H1 (cell line): ENCODE results near the gene C22orf23. TPM values are rescaled to one million over a fixed set of nuclear protein-coding genes. Genes with fewer than 3 reads are reported as not detected.

Source experiments
- CTCF ChIA-PET: fragments of 300-600 bp; sonication (Branson Sonifier 250); formaldehyde crosslinking; loops from one replicate; lab custom pipeline; 2021; ENCODE audit not compliant: partially characterized antibody; lab: Charles Lee
- POLR2A ChIA-PET: fragments of 300-600 bp; sonication (Branson Sonifier 250); formaldehyde crosslinking; loops from one replicate; lab custom pipeline; 2021; ENCODE audit warnings: inconsistent platforms; ENCODE audit not compliant: partially characterized antibody; lab: Charles Lee
- DNase-seq, 2 experiments: peaks; one replicate each; pipeline versions ENCODE4 v3.0.0 to v3.0.0-alpha.2; 2010 to 2022; ENCODE audit warnings: low spot score in 2 of 2, low read depth in 1 of 2, mixed read lengths in 1 of 2
- FAIRE-seq: peaks from 2 replicates; lab custom pipeline; 2011; peaks lifted over from hg19 to GRCh38; lab: Jason Lieb, UNC
- H2AFZ ChIP-seq: 2 replicates; pipeline ENCODE4 v1.8.1; 2012; ENCODE audit warnings: low read length, inconsistent platforms
- H2AK5ac ChIP-seq: 2 replicates; pipeline ENCODE4 v1.6.1; 2013; ENCODE audit warnings: low read depth, low read length
- H2BK120ac ChIP-seq: replicated peaks from 2 replicates; pipeline ENCODE3; 2013; ENCODE audit warnings: low read depth, low read length, inconsistent platforms
- H2BK12ac ChIP-seq: 2 replicates; pipeline ENCODE4 v1.6.1; 2013; ENCODE audit warnings: low read depth, low read length
- H2BK15ac ChIP-seq: 2 replicates; pipeline ENCODE4 v1.6.1; 2013; ENCODE audit warnings: low read length
- H2BK20ac ChIP-seq: 2 replicates; pipeline ENCODE4 v1.6.1; 2013; ENCODE audit warnings: low read length
- H2BK5ac ChIP-seq: 2 replicates; pipeline ENCODE4 v1.6.1; 2013; ENCODE audit warnings: low read depth, low read length
- H3K14ac ChIP-seq: 2 replicates; pipeline ENCODE4 v1.6.1; 2013; ENCODE audit warnings: inconsistent platforms; ENCODE audit not compliant: insufficient read length
- H3K18ac ChIP-seq: 2 replicates; pipeline ENCODE4 v1.6.1; 2013; ENCODE audit warnings: low read length; ENCODE audit errors: extremely low read depth
- H3K23ac ChIP-seq: 2 replicates; pipeline ENCODE4 v1.6.1; 2013; ENCODE audit warnings: inconsistent platforms; ENCODE audit not compliant: insufficient read length
- H3K23me2 ChIP-seq: 2 replicates; pipeline ENCODE4 v1.6.1; 2013; ENCODE audit warnings: low read depth, low read length
- H3K27ac ChIP-seq: 2 replicates; pipeline ENCODE4 v1.6.1; 2011; ENCODE audit warnings: low read depth, low read length, inconsistent platforms
- H3K27me3 ChIP-seq, 4 experiments: replicated peaks in 1 of 4; 1 replicate in 1 of 4; 2 replicates in 3 of 4; pipeline versions ENCODE4 v1.6.1 to v1.8.1; 2011 to 2013; ENCODE audit warnings: low read length in 3 of 4, mild to moderate bottlenecking in 3 of 4, inconsistent platforms in 2 of 4, mixed read lengths in 2 of 4, moderate library complexity in 1 of 4; ENCODE audit not compliant: control insufficient read depth in 3 of 4, insufficient read depth in 3 of 4; ENCODE audit errors: extremely low read depth in 1 of 4
- H3K36me3 ChIP-seq, 4 experiments: 2 replicates each; pipeline versions ENCODE4 v1.6.1 to v1.8.1; 2011 to 2013; ENCODE audit warnings: mild to moderate bottlenecking in 4 of 4, low read length in 3 of 4, moderate library complexity in 2 of 4, control low read depth in 1 of 4, inconsistent platforms in 1 of 4; ENCODE audit not compliant: insufficient read depth in 4 of 4, control insufficient read depth in 2 of 4
- H3K4ac ChIP-seq: replicated peaks from 2 replicates; pipeline ENCODE3; 2013; ENCODE audit warnings: low read length, low read depth, mixed read lengths, inconsistent platforms; ENCODE audit not compliant: insufficient read length
- H3K4me1 ChIP-seq, 4 experiments: replicated peaks in 1 of 4; 1 replicate in 1 of 4; 2 replicates in 3 of 4; pipeline versions ENCODE4 v1.6.1 to v1.8.1; 2011 to 2013; ENCODE audit warnings: low read length in 3 of 4, inconsistent platforms in 2 of 4, mixed read lengths in 1 of 4; ENCODE audit not compliant: insufficient read depth in 4 of 4, control insufficient read depth in 3 of 4
- H3K4me2 ChIP-seq, 2 experiments: 2 replicates each; pipeline versions ENCODE4 v1.6.1 to v1.8.1; 2011 to 2013; ENCODE audit warnings: low read depth in 2 of 2, low read length in 2 of 2, control low read depth in 1 of 2, inconsistent platforms in 1 of 2, mild to moderate bottlenecking in 1 of 2; ENCODE audit not compliant: insufficient read depth in 1 of 2
- H3K4me3 ChIP-seq, 4 experiments: fragments of 200-600, 300-600 bp in 1 of 4; sonication (generic), shearing (Covaris generic), sonication (Bioruptor Twin) in 1 of 4; 2 replicates each; pipeline versions ENCODE4 v1.5.1 to v1.8.1; 2011 to 2016; ENCODE audit warnings: low read length in 4 of 4, low read depth in 3 of 4, control low read depth in 2 of 4, inconsistent platforms in 2 of 4, mild to moderate bottlenecking in 2 of 4, mixed read lengths in 1 of 4, moderate library complexity in 1 of 4; ENCODE audit not compliant: insufficient read depth in 2 of 4; ENCODE audit errors: extremely low read depth in 1 of 4
- H3K56ac ChIP-seq: replicated peaks from 2 replicates; pipeline ENCODE3; 2013; ENCODE audit warnings: low read depth, mild to moderate bottlenecking, mixed read lengths, low read length, inconsistent platforms; ENCODE audit not compliant: insufficient read length
- H3K79me1 ChIP-seq: 2 replicates; pipeline ENCODE4 v1.6.1; 2013; ENCODE audit warnings: low read depth, low read length, control low read depth
- H3K79me2 ChIP-seq, 2 experiments: 2 replicates each; pipeline versions ENCODE4 v1.6.1 to v1.8.1; 2012 to 2013; ENCODE audit warnings: low read length in 2 of 2, mild to moderate bottlenecking in 2 of 2, inconsistent platforms in 1 of 2; ENCODE audit not compliant: insufficient read depth in 2 of 2, control insufficient read depth in 1 of 2
- H3K9ac ChIP-seq, 4 experiments: replicated peaks in 1 of 4; 1 replicate in 1 of 4; 2 replicates in 3 of 4; pipeline versions ENCODE4 v1.6.1 to v1.8.1; 2011 to 2013; ENCODE audit warnings: low read depth in 3 of 4, low read length in 3 of 4, control low read depth in 2 of 4, mild to moderate bottlenecking in 2 of 4, moderate library complexity in 2 of 4, inconsistent platforms in 1 of 4; ENCODE audit errors: extremely low read depth in 1 of 4
- H3K9me3 ChIP-seq, 2 experiments: 2 replicates each; pipeline versions ENCODE4 v1.6.1 to v1.8.1; 2012 to 2013; ENCODE audit warnings: mild to moderate bottlenecking in 2 of 2, moderate library complexity in 2 of 2, control low read depth in 1 of 2, inconsistent platforms in 1 of 2, low read depth in 1 of 2, low read length in 1 of 2, mixed read lengths in 1 of 2; ENCODE audit not compliant: insufficient read depth in 2 of 2
- H4K20me1 ChIP-seq, 2 experiments: replicated peaks in 1 of 2; 2 replicates each; pipeline versions ENCODE3 to v1.8.1; 2011 to 2013; ENCODE audit warnings: inconsistent platforms in 2 of 2, low read length in 2 of 2, mild to moderate bottlenecking in 1 of 2; ENCODE audit not compliant: insufficient read depth in 2 of 2, control insufficient read depth in 1 of 2
- H4K5ac ChIP-seq: 2 replicates; pipeline ENCODE4 v1.6.1; 2013; ENCODE audit warnings: low read length, low read depth, mixed read lengths, inconsistent platforms; ENCODE audit not compliant: insufficient read length
- H4K8ac ChIP-seq: 2 replicates; pipeline ENCODE4 v1.8.0; 2013; ENCODE audit warnings: mild to moderate bottlenecking, moderate library complexity, low read length, inconsistent platforms; ENCODE audit not compliant: insufficient read depth; ENCODE audit errors: extremely low read depth
- H4K91ac ChIP-seq: replicated peaks from 2 replicates; pipeline ENCODE3; 2013; ENCODE audit warnings: low read length, mixed read lengths, inconsistent platforms; ENCODE audit not compliant: insufficient read length
- CTBP2 ChIP-seq: IDR thresholded peaks from 2 replicates; pipeline ENCODE4 v1.7.0; 2011; ENCODE audit warnings: borderline replicate concordance, mild to moderate bottlenecking, moderate library complexity, mixed read lengths, low read length; ENCODE audit not compliant: insufficient read depth, insufficient read length
- RFX5 ChIP-seq: IDR thresholded peaks from 2 replicates; pipeline ENCODE4 v1.6.1; 2011; ENCODE audit warnings: low read depth, low read length, improper control_type of control experiment, borderline replicate concordance
- whole genome bisulfite sequencing, 2 experiments: shearing (Covaris generic) in 1 of 2; methylation state at CpG; one replicate each; pipeline versions ENCODE4 v1.1.6 to v1.1.7; 2013 to 2015; ENCODE audit warnings: low lambda C conversion rate in 2 of 2, mixed read lengths in 2 of 2, inconsistent platforms in 1 of 2, low coverage in 1 of 2, missing lambda C conversion rate in 1 of 2; ENCODE audit not compliant: insufficient replicate concordance in 2 of 2, insufficient coverage in 1 of 2, insufficient read length in 1 of 2; ENCODE audit errors: extremely low coverage in 1 of 2, missing lambda C conversion rate in 1 of 2; 5-methylcytosine and 5-hydroxymethylcytosine counted together
- polyA plus RNA-seq, 7 experiments: library from polyadenylated mRNA; depleted of rRNA in 3 of 7; stranded (reverse) in 5 of 7; unstranded in 2 of 7; fragments of >200 nt in 5 of 7; fragments of 200-250 nt in 2 of 7; gene quantifications; 1 replicate in 5 of 7; 2 replicates in 1 of 7; 4 replicates in 1 of 7; pipeline versions ENCODE4 v1.2.1 to v1.2.3, GENCODE V29; 2011 to 2013; ENCODE audit warnings: missing spikeins in 2 of 7, mixed read lengths in 2 of 7
- total RNA-seq: library from RNA; stranded (reverse); fragmentation: NEBNext Ultra II Directional; extraction: Animal tissue kit (Norgen Biotek cat#: 25700); gene quantifications from 2 replicates; pipeline ENCODE4 v1.2.1, GENCODE V29; 2021

C22orf23 gene
- total and polyA plus RNA-seq, 2 of the 8 experiments (the other 6 are each of a cell fraction or from before 2014, with no cell fraction given) = 0.50 to 0.54 TPM

DNA sequence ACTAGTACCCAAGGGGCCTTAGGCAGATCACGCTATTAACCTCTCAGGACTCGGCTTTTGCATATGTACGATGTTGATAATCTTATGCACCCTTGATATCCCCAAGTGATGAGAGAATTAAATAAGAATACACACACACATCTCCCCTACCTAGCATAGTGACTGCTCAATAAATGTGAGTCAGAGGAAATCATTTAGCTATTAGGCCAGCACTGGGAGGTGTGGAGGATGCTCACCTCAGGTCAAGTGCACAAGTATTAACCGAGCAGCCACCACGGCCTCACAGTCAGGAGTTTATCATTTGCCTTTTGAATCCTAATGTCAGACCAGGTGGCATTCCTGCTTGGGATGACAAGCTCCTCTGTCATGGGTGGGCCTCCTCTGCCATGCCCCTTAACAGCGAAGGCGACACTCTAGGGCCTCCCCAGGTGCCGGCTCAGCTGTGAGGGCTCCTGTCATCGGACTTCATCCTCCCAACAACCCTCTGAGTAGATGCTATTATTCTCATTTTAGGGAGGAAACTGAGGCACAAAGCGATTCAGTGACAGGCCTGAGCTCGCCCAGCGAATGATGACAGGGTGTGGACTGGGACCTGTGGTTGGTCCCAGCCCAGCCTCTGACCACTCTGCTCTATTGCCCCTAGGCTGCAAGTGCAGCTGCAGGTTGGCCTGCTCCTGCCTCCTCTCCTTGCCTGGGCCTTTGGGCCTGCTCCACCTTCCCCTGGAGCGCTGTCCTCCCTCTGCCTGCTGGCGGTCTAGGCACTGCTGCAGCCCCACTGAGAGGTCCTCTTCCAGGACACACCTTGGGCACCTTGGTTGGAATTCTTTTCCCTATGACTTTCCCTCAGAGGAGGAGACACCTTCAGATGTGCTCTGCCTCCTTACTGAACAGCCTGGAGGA is 36.0 kb upstream of the C22orf23 start:
- Histone ChIP-seq H3K9me3 (no peaks in the 10 kb centered on the region), H3K14ac (no peak overlapping the region)

More for the DNA sequence above, 36.0 kb upstream of the C22orf23 start:
- H4K5ac ChIP-seq = no peak overlapping the region
- no peak for FAIRE-seq
- H3K9ac ChIP-seq = no peak overlapping the region
- ChIA-PET CTCF (interaction anchor here (0.6 to 3.5 kb wide), 8 partner anchors 8 to 144 kb away, joined by 3 to 17 read pairs (median 4); no protein-coding TSS in a partner anchor), POLR2A (interaction anchor here (0.9 to 1.7 kb wide), 2 partner anchors 18 to 20 kb away, joined by 3 to 6 read pairs; no protein-coding TSS in a partner anchor)
- no peaks in the 10 kb centered on the region for H3K23me2 ChIP-seq
- no peak overlapping the region for H2BK120ac ChIP-seq
- no peak overlapping the region for H3K4me3 ChIP-seq
- H2BK15ac ChIP-seq = no peak overlapping the region
- no peaks in the 10 kb centered on the region for H3K79me2 ChIP-seq
- peaks cover 0 to 3% (median 0%) of the 10 kb centered on the region in 4 experiments; a peak in 3 of 7 replicates for H3K27me3 ChIP-seq
- H3K23ac ChIP-seq = no peak overlapping the region
- H4K8ac ChIP-seq = peak overlapping the region; percentile 38; the same call in 1 of the 2 replicates
- TF ChIP-seq RFX5 (peak; percentile 43; the same call in 1 of the 2 replicates), CTBP2 (no peak)
- H2AFZ ChIP-seq = no peak overlapping the region
- H2BK20ac ChIP-seq = no peak overlapping the region
- H2AK5ac ChIP-seq = 0 out of 2 replicates have a peak overlapping the region, but pooled peaks have one; percentile 24
- no peak overlapping the region for H3K4me2 ChIP-seq
- WGBS, 2 experiments = 86% methylated on average over 14 of the region's 14 CpGs; no CpG with 5 or more reads in 1 of the 2 experiments
- no peak overlapping the region for H2BK5ac ChIP-seq
- H3K4me1 ChIP-seq = peaks cover 0 to 14% (median 7%) of the 10 kb centered on the region in 4 experiments; a peak in 6 of 7 replicates
- H4K20me1 ChIP-seq = no peaks in the 10 kb centered on the region
- H3K27ac ChIP-seq = no peak overlapping the region
- no peak overlapping the region for H3K18ac ChIP-seq
- no peak overlapping the region for H4K91ac ChIP-seq
- no peak for DNase-seq
- H3K36me3 ChIP-seq = no peaks in the 10 kb centered on the region; a peak in 1 of 8 replicates
- no peak overlapping the region for H2BK12ac ChIP-seq
- no peak overlapping the region for H3K4ac ChIP-seq
- H3K79me1 ChIP-seq = no peaks in the 10 kb centered on the region
- no peak overlapping the region for H3K56ac ChIP-seq
